Activated CD8-positive, alpha-beta T cell treated with anti-CD3 and anti-CD28 coated beads for 36 hours (primary cell): ENCODE data around the gene RNF223. TPM values are rescaled to one million over a fixed set of nuclear protein-coding genes. Genes with fewer than 3 reads are reported as not detected.

ENCODE experiments used
- ATAC-seq: fragments of 200-7000 bp; cut with Tn5 transposase; one replicate; pipeline ENCODE4 v1.10.0; 2021; ENCODE audit warnings: mild to moderate bottlenecking, moderate library complexity
- CTCF ChIA-PET: fragments of 350-600 bp; sonication (Branson Sonifier 250); formaldehyde crosslinking; loops from one replicate; lab custom pipeline; 2021; ENCODE audit warnings: antibody characterized with exemption; lab: Charles Lee
- POLR2A ChIA-PET: fragments of 350-600 bp; sonication (Branson Sonifier 250); formaldehyde crosslinking; loops from one replicate; lab custom pipeline; 2021; ENCODE audit warnings: antibody characterized with exemption; lab: Charles Lee
- DNase-seq: peaks from one replicate; pipeline ENCODE4 v3.0.0-alpha.2; 2020
- H3K27ac Mint-ChIP-seq: one replicate; pipeline ENCODE4 v1.8.0; 2021; ENCODE audit warnings: mild to moderate bottlenecking, mixed read lengths
- H3K27me3 Mint-ChIP-seq: one replicate; pipeline ENCODE4 v1.8.0; 2021; ENCODE audit warnings: mixed read lengths
- H3K36me3 Mint-ChIP-seq: one replicate; pipeline ENCODE4 v1.8.0; 2021; ENCODE audit warnings: low read depth, mixed read lengths
- H3K4me1 Mint-ChIP-seq: one replicate; pipeline ENCODE4 v1.8.0; 2021; ENCODE audit warnings: low read depth, mixed read lengths
- H3K4me3 Mint-ChIP-seq: one replicate; pipeline ENCODE4 v1.8.0; 2021; ENCODE audit warnings: mild to moderate bottlenecking, moderate library complexity, mixed read lengths
- H3K9me3 Mint-ChIP-seq: one replicate; pipeline ENCODE4 v1.8.0; 2021; ENCODE audit warnings: mixed read lengths
- CTCF ChIP-seq: fragments of 200-600 bp; IDR thresholded peaks from one replicate; pipeline ENCODE4 v1.8.0; 2022; ENCODE audit warnings: antibody characterized with exemption, mild to moderate bottlenecking
- intact Hi-C: fragments of 100-400 bp; cut with micrococcal nuclease; formaldehyde crosslinking; loops from one replicate; pipeline ENCODE4 v1.10.0; 2022
- total RNA-seq, 2 experiments: library from RNA; stranded (reverse); gene quantifications; one replicate each; pipeline ENCODE4 v1.2.3, GENCODE V29; 2021

The RNF223 gene
- total RNA-seq, 2 experiments from 2014 or later, result not detected

GRCh38 chr1:1055841-1056736, 18.0 kb downstream of the RNF223 start:
- Mint-ChIP-seq H3K4me1 (peaks cover 12% of the 10 kb centered on the region), H3K36me3 (peaks cover 9% of the 10 kb centered on the region), H3K27me3 (peaks cover 24% of the 10 kb centered on the region), H3K27ac (no peak overlapping the region), H3K9me3 (no peaks in the 10 kb centered on the region), H3K4me3 (no peak overlapping the region)
- ChIA-PET POLR2A (interaction anchor here (1.1 kb wide), 1 partner anchor 8 kb away, joined by 4 read pairs; no protein-coding TSS in a partner anchor), CTCF (interaction anchor here (1.1 kb wide), 1 partner anchor 13 kb away, joined by 3 read pairs; no protein-coding TSS in a partner anchor)
- ATAC-seq, result no peak
- no peak for TF ChIP-seq CTCF
- no peak for DNase-seq
- intact Hi-C loops, result no loop called here

- H3K27ac Mint-ChIP-seq, result no peak overlapping the region
- POLR2A ChIA-PET, result interaction anchor here (1.1 kb wide), 1 partner anchor 9 kb away, joined by 4 read pairs; no protein-coding TSS in a partner anchor
- CTCF ChIA-PET, result no interaction called here
These were observed 19.1 kb downstream of the RNF223 start for GRCh38 chr1:1054971-1055370.

GRCh38 chr1:1054099-1054700, 19.9 kb downstream of the RNF223 start:
- peaks cover 1% of the 10 kb centered on the region for H3K36me3 Mint-ChIP-seq
- POLR2A ChIA-PET, result no interaction called here
- H3K27me3 Mint-ChIP-seq, result peaks cover 17% of the 10 kb centered on the region
- no peak overlapping the region for H3K4me3 Mint-ChIP-seq
- no peak overlapping the region for H3K27ac Mint-ChIP-seq
- H3K4me1 Mint-ChIP-seq, result peaks cover 6% of the 10 kb centered on the region
- no peak for DNase-seq
- CTCF ChIA-PET, result no interaction called here
- TF ChIP-seq CTCF, result no peak
- ATAC-seq, result no peak
- no peaks in the 10 kb centered on the region for H3K9me3 Mint-ChIP-seq
- intact Hi-C loops, result no loop called here

More at GRCh38 chr1:1054971-1055370, 19.1 kb downstream of the RNF223 start:
- ATAC-seq (no peak), DNase-seq (no peak)
- H3K27me3 Mint-ChIP-seq, result peaks cover 17% of the 10 kb centered on the region
- H3K4me3 Mint-ChIP-seq, result no peak overlapping the region
- TF ChIP-seq CTCF, result no peak
- no peaks in the 10 kb centered on the region for H3K9me3 Mint-ChIP-seq
- peaks cover 6% of the 10 kb centered on the region for H3K4me1 Mint-ChIP-seq
- peaks cover 2% of the 10 kb centered on the region for H3K36me3 Mint-ChIP-seq
- intact Hi-C loops, result no loop called here

DNA sequence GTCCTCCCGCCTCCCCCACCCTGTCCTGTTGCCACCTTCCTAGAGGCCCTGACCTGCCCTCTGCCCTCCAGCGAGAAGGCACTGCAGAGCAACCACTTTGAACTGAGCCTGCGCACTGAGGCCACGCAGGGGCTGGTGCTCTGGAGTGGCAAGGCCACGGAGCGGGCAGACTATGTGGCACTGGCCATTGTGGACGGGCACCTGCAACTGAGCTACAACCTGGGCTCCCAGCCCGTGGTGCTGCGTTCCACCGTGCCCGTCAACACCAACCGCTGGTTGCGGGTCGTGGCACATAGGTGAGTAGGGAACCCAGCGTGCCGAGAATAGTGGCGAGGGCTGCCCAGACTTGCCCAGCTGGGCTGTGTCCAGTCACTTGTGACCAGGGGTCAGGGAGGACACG, 20.4 kb downstream of the RNF223 start:
- ChIA-PET CTCF (no interaction called here), POLR2A (no interaction called here)
- peaks cover 2% of the 10 kb centered on the region for H3K4me1 Mint-ChIP-seq
- no peak for ATAC-seq
- no peak overlapping the region for H3K4me3 Mint-ChIP-seq
- H3K36me3 Mint-ChIP-seq, result peaks cover 1% of the 10 kb centered on the region
- intact Hi-C loops, result no loop called here
- no peak for DNase-seq
- no peak for TF ChIP-seq CTCF
- H3K27me3 Mint-ChIP-seq, result peaks cover 14% of the 10 kb centered on the region
- H3K9me3 Mint-ChIP-seq, result no peaks in the 10 kb centered on the region
- H3K27ac Mint-ChIP-seq, result no peak overlapping the region

GRCh38 chr1:1053022-1053421, 21.1 kb downstream of the RNF223 start:
- ChIA-PET CTCF (no interaction called here), POLR2A (no interaction called here)
- intact Hi-C loops, result no loop called here
- Mint-ChIP-seq H3K36me3 (peaks cover 1% of the 10 kb centered on the region), H3K4me3 (no peak overlapping the region), H3K27ac (no peak overlapping the region), H3K4me1 (no peaks in the 10 kb centered on the region), H3K9me3 (no peaks in the 10 kb centered on the region), H3K27me3 (peaks cover 7% of the 10 kb centered on the region)
- ATAC-seq (no peak), DNase-seq (no peak)
- no peak for TF ChIP-seq CTCF
